DMS153 (cell line): Measurements from ENCODE around the gene ALCAM.

Experiments used
- DNase-seq: peaks from one replicate; lab custom pipeline; 2025; lab: John Stamatoyannopoulos, UW

Gene ALCAM

DNA sequence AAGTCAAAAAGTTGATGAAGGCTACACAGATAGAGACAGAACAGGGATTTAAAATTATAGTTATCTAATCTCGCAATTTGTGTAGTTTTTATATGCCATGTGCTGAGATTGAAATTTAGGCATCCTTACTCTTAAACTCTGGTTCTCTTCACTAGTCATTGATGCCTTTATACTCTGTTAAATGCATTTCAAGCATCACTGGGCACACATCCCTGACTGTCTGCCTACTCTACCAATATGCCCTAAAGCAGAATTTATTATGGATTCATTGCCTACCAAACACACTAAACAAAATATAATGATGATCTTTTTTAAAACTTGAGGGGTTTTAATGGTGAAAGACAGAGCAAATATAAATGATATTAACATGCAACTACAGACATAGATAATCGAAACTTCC is 10.3 kb upstream of the ALCAM start:
- DNase-seq: no peak

DNA sequence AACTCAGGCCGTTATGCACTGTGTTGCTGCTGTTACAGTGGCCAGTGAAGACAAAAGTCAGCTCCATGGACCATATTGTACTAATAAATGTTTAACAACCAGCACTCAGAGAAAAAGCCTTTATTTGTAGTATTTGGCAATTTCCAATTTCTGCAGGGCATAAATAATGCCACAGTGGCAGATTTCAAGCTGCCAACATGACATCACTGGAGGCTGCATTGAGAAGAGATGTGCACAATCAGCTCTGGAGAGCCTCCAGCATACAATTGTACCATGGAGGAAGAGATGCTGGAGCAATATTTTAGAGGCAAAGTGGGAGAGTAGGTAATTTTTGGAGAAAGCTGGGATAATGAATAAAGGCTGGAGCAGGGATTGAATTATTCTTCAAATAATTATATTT is 9.7 kb upstream of the ALCAM start:
- no peak for DNase-seq

DNA sequence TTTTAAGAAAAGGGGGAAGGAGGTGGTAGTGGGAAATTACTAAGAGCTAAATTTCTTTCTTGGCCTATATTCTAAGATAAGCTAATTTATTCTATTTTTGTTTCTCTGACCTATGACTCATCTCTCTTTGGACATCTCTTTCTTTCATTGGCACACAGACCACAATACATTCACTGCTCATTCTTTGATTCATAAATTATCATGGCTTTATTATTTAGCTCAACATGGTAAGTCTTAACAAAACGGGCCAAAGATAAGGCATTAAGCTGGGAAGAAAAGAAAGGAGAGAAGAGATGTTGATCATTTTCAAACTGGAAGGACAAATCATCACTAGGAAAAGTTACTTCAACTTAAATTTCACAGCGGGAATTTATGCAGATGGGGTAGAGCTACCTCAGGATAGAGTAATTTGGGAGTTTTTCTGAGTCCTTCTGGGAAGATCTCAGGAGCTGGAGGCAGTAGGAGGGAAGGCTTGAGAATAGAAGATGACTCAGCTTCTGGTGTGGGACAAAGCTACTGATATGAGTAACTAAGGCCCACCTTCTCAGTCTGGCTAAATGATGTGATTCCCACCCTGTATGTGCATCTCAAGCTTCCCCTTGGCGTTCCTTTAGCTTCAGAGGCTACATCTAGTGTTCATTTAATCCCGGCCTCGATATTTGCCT is 7.5 kb upstream of the ALCAM start:
- no peak for DNase-seq

DNA sequence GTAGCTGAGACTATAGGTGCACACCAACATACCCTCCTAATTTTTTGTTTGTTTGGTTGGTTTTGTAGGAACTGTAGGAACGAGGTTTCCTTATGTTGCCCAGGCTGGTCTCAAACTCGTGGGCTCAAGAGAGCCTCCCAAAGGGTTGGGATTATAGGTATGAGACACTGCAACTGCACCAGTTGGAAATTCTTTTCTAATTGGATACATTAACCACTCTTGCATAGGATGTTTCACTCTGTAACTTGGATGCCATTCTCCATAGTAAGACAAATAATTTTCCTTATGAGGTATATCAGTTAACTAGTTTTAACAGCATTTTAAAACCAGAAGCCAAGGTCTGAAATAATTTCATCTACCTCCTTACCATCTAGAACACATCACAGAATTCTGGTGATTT is 6.7 kb upstream of the ALCAM start:
- no peak for DNase-seq

DNA sequence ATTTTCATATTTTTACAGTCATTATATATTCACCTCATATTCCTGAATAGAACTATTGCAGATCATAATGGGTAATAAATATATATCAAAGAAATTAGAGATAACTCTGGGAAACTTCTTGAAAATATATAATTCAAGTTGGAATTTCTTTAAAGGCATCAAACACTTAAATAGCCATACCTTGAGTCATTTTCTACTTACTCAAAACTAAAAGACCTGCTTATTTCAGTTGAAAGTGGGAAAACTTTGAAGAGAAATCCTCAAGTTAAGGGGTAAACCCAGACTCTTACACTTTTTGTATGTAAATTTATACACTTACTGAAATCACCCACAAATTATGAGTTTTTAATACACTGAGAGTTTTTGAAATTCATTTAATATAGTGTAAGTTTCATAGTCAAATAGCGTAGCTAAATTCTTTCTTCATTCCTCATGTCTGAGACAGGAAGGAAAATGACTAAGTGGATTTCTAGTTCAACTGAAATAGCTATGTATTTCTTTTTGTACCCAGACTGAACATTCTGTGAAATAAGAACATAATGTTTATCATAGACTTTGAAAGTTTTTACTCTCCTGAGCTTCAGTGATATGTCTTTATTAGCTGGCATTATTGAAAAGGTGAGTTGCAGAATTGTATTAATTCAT is 4.6 kb upstream of the ALCAM start:
- DNase-seq: no peak

DNA sequence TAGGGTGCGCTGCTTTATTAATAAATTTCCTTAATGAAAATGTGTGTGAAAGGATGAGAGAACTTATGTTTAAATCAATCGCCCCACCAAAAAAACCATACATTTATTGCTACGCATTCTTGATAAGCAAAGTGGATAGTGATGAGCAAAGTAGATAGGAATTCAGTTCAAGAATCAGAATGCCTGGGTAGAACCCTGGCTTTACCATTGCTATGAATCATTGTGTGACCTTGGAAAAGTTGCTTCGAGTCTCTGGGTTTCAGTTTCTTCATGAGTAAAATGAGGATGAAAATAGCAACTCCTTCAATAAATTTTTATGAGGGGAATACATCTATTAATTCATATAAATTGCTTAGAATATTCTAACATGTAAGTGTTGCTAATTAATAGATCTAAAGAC is 2.6 kb upstream of the ALCAM start:
- no peak for DNase-seq

DNA sequence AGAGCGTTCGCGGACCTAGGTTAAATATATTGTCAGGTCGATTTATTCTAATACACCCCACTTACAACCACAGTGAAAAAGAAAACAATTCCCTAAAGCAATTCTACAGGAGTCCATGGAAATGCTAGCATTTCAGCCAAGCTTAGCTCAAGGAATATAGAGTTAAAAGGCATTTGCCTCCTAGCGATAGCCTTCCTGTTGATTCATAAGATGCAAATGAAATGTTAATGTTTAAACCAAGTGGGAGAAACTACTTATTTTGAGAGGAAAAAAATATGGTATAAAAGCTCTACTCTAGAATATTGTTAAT is 1.7 kb upstream of the ALCAM start:
- no peak for DNase-seq

DNA sequence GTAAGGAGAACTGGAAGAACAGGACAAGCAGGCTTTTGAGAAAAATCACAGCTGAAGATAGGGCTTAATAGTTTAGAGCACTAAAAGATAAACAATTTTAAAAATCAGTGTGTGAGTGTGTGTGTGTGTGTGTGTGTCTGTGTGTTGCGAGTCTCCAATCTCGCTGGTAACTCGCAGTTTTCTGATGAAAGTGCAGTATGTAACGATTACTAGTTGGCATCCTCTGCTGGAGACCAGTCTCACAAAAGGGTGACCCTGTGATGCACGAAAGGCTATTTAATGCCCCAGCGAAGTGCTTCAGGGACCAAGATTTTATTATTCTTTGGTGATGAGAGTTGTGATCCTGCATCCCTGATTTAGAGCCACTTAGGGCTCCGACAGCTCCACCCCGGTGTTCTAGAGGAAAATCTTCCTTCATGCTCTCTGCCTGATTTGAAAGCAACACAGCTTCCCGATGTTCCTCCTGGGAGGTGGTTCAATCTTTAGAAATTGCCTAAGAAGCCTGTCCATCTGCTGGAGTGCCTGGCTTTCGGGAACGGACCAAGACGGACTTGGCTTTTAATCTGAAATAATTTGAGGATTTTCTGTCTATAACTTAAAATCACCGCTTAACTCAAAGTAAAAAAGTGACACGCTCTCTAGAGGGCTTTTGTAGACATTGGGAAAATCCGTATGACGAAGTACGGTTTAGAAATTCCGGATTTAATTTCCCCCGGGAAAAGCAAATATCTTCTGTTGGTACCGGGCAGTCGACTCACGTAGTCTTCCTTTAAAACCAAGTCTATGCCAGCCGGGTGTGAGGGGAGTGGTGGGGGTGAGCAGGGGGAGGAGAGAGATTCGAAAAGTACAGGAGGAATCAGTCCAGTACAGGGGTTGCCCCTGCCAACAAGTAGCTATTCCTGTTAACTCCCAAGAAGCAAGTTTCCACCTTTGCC is 1.1 kb upstream of the ALCAM start:
- DNase-seq: peak; percentile 50

DNA sequence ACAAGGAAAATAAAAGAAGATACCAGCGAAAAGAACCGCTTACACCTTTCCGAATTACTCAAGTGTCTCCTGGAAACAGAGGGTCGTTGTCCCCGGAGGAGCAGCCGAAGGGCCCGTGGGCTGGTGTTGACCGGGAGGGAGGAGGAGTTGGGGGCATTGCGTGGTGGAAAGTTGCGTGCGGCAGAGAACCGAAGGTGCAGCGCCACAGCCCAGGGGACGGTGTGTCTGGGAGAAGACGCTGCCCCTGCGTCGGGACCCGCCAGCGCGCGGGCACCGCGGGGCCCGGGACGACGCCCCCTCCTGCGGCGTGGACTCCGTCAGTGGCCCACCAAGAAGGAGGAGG is 325 bp downstream of the ALCAM start:
- no peak for DNase-seq

DNA sequence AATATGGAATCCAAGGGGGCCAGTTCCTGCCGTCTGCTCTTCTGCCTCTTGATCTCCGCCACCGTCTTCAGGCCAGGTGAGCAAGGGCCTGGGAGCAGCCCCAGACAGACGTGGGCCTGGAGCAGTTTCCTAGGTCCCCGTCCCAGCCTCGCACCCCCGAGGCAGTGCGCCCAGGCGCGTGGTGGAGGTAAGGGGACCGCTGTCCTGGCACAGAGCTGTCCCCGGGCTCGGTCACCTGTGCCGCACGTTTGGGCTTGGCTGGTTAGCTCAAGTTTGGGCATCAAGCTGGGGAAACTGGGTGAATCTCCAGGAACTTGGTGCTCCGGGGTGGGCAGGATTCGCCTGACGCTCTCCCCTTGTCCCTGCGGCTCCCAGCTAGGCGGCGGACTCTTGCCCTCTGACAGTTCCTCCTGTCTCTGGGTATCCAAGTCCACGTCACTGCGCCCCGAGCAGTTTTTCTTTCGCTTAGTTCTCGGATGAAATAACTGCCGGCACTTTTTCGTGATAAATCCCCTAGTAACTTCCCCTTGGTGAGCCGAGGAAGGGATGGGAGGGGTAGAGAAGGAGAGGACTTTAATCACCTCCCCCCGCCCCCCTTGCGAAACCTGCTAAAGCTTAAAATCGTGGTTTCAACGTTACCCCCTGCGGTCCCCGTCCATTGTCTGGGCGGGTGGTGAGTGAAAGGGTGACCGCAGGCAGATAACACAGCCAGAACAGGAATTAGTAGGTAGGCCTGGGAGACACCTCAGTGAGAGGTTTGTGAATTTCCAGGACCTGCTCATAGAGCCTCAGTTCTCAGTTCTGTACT is 901 bp downstream of the ALCAM start:
- DNase-seq: no peak

DNA sequence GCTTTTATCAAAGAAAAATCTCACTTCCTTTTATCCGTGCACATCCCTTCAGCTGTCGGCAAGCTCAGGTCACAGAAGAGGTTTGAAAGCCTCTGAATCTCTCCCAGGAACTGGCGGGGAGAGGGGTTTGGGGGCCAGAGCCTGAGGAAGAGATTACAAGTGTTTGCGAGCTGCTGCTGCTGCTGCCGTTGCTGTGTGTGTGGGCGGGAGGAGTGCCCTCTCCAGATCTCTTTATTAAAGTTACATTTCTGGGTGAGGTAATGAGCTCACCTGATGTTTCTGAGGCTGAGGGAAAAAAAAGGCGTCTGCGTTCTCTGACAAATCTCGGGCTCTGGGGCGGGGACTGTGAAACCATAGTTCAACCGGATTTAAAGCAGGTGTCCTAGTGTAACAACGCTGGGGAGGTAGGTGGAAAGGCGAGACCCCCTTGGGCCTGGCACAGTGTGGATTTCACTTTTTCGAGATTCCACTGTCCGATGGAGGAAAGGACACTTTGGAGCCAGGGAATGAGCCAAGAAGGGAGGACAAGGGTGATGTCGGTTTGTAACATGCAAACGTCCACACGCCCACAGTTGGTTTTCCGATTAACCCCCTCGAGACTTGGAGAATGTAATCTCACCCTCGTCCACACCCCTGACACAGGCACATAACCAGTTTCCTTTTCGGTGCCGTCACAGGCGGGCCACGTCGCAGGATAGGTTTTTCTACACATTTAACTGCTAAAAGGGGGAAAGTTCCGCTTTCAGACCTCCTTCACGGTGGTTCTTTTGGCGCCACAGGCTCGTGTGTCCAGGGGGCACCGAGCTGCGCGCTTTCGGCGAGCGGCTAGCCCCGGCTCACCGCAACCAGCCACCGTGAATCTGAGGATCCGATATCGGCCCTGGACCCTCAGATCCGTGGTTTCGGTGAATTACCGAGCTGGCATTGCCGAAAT is 2.1 kb downstream of the ALCAM start:
- DNase-seq: peak; percentile 75

DNA sequence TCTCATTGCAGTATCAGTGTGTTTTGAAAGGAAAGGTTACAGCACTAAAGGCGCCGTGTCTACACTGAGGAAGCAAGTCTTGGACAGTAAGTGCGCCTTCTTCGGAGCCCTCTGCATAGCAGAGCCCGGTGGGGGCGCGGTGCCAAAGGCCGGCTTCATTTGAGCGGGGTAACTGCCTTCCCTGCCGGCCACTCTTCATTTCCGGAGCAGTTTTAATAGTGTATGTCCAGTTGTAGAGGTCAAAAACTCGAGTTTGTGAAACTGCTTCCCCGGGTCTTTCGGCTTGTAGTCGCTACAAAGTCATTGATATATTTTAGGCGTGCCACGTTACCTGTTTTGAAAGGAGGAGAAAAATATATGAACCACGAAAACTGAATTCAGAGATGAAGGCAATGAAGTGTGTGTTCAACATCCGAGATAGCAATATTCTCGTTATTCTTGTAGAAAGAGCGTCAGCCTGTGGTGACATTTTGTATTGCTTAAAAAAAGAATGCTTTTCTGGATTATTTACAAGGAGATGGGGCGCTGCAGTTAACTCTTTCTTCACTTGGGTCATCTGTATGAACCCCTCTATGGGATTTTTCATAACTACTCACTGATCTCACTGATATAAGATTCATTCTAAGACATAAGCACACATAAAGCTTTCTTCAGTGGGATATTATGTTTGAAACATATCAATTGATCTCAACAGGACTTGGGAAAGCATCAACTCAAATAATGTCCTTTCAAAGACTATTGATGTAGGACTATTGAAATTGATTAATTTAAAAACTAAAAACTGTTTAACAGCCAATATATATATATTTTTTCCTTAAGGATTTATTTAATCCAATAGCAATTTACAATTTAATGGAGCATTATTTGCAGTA is 3.0 kb downstream of the ALCAM start:
- peak; percentile 58 for DNase-seq

DNA sequence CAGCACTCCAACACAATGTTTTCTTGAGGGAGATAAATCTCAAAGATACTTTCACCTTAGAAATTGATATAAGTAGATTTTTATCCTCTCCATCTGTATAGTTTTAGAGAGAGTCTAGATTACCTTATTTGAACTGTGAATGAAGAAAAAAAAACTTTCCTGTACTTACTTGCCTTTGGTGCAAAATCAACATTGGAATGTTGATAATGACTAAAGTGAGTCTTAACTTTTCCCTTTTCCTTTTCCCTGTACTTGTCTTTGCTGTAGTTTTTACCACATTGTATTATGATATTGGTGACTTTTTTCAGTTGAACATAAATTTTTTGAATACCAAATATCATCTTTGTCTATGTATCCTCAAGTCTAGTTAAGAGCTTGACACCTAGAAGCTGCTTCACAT is 6.7 kb downstream of the ALCAM start:
- DNase-seq: no peak

DNA sequence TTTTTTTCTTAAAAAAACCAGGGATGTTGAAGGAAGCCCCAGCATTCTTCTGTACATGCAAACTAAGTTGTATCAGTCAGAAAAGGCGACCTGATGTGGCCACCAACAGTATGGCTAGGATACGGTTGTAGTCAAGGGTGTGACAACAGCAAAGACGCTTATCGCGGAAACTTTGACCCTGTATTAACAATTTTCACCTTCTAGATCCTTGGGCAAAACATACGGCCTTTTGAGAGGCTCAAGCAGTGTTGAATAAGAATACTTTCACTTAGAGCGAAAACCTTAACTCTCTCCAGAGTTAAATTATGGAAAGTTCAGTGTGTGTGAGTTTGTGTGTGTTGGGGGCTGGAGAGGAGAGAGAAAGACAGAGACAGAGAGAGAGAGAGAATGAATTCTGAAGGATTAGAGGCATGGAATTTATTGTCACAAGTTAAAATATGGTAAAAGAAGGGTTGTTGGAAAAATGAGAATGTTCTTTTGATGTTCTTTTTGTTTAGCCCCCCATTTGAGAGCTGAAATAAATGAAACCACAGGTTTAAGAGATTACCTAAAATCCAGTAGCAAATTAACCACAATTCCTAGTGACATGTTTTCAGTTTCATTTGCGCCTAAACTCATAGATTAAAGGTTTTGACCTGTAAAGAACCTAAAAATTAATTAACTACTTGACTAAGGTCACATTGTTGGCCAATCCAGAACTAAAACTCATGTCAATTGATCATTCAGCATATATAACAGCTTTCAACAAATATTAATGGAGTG is 9.2 kb downstream of the ALCAM start:
- DNase-seq: no peak

DNA sequence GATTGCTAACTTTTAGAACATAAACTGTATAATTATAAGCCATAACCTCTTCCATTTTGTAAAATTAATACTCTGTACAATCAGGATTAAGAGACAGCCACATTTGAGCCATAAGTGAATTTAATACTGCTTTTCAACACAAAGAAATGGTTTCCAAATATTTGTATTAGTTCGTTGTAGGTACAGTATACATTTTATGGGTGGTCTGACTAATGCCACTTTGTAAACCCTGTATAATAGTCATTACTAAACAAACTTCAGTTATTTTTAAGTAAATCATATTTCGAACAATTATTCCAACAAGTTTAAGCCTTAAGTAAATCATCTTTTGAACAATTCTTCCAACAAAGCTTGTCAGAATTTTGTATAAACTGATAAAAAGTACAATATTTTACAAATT is 11.0 kb downstream of the ALCAM start:
- DNase-seq: no peak

DNA sequence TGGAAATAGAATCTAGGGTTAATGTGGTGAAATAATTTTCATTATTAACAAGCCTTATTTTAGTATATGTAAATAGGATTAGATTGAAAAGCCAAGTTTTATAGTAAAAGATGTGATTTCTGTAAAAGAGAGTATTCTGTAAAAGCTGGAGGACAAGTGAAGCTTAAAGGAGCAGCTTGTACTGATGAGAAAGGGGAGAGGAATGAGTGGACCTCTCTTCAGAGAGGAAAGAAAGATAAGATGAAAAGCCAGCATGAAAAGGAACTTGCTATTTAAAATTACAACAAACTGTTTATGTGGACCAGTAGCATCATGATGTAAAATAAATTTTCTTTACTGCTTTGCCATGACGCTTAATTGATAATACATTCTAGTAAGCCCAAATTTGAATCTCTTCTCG is 18.5 kb downstream of the ALCAM start:
- no peak for DNase-seq

DNA sequence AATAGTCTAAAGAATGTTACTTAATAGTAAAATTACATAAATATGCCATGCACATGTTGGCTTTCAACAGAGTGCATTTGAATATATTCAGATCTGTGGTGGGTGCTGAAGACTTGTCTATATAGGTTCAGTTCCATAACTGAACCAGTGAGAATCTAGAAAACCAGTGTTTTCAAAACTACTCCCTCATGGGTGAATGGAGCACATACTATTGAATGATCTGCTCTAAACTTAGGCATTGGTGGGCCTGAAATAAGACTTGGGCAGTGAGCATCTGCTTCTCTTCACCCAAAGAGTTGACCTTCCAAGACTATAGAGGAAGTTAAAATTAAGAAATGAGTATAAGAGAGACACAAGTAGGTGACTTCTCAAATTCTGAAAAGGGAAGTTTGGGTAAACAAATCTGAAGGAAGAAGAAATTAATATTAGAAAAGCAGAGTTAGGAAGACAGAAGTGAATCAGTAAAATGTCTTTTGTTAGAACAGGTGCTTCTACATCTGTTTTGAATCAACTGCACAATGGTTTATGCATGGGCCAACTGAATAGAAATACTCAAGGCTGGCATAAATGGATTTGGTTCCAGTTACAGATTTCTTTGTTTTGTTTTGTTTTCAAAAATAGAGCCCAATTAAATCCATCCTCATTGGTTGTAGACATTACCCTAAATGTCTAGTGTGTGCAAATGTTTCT is 19.3 kb downstream of the ALCAM start:
- DNase-seq: peak; percentile 19

DNA sequence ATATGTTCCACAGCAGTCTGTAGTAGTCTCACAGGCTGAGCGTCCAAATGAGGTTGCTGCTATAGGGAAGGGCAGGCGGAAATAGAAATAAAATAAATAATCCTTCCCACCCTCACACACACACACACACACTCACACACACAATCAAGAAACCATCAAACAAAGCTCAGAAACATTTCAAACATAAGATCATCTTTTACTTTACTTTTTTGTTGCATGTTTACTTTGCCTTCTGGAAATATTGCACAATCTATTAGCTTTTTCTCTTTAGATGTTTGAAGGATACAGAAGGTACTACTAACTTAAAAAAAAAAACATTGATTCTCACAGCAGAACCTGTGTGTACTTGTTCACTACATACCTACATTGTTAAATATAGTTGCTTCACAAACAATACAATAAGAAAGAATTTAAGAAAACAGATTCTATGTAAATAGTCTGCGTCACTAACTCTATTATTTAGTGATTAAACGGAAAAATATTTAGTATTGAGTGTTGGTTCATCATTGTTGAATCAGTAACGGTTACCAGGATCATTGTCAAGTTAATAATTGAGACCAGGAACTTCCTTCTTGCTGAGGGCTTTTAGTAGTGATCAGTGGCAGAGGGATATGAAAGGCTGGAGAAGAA is 20.5 kb downstream of the ALCAM start:
- DNase-seq: peak; percentile 80

DNA sequence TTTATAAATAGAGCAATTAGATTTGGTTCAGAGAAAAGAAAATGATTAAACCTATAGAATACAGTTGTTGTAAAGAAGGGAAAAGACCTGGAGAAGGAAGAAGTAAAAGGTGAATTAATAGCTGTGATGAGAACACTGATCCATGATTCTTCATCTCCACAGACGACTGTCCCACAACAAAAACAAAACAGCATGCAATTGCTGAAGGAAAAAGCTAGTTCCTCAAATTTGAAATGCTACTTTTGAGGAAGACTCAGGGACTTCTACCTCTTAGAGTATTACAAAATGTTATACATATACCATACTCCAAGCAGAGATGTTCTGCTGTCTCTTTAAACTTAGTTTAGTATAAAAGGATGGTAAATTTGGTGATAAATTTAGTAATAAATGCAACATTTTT is 21.5 kb downstream of the ALCAM start:
- DNase-seq: no peak
